GM12864 (cell line): ENCODE measurements around the gene MIER2.
"Not testable (repeated sequence)": the region's sequence is repeated elsewhere in the genome, so short reads cannot be mapped to it uniquely, and the experiment has no call there.

Experiments
- DNase-seq: peaks from one replicate; pipeline ENCODE4 v3.0.0-alpha.2; 2011; ENCODE audit warnings: low read depth
- H3K4me3 ChIP-seq: 2 replicates; pipeline ENCODE4 v1.5.1; 2011; ENCODE audit warnings: mild to moderate bottlenecking, low read depth, low read length, control low read depth
- TF ChIP-seq, protein P1 (sequence below): IDR thresholded peaks from 2 replicates; pipeline ENCODE4 v1.5.1; 2011; ENCODE audit warnings: low read depth, mild to moderate bottlenecking, moderate library complexity, low read length, control low read depth, inconsistent platforms; ENCODE audit errors: missing control alignments

MIER2 gene

DNA sequence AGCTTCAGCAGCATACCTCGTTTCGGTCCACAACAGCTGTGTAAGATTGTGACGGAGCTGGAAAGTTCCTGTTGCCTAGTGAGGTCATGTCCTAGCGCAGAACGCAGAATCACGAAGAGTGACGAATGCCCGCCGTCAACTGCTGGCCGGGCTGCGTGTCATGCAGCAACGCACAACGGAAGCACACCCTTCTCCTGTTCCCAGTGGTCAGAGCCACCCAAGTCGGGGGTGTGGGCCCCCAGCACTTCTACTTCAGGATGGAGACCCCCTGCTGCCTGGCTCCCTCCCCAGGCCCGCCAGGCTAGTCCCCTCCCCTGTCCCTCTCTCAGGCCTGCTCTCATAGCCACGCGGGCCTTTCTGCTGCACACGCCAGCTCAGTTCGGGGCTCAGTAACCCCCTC is 38.4 kb upstream of the MIER2 start:
- TF ChIP-seq, protein P1, sequence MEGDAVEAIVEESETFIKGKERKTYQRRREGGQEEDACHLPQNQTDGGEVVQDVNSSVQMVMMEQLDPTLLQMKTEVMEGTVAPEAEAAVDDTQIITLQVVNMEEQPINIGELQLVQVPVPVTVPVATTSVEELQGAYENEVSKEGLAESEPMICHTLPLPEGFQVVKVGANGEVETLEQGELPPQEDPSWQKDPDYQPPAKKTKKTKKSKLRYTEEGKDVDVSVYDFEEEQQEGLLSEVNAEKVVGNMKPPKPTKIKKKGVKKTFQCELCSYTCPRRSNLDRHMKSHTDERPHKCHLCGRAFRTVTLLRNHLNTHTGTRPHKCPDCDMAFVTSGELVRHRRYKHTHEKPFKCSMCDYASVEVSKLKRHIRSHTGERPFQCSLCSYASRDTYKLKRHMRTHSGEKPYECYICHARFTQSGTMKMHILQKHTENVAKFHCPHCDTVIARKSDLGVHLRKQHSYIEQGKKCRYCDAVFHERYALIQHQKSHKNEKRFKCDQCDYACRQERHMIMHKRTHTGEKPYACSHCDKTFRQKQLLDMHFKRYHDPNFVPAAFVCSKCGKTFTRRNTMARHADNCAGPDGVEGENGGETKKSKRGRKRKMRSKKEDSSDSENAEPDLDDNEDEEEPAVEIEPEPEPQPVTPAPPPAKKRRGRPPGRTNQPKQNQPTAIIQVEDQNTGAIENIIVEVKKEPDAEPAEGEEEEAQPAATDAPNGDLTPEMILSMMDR = no peak
- no peak for DNase-seq
- H3K4me3 ChIP-seq = no peak overlapping the region

DNA sequence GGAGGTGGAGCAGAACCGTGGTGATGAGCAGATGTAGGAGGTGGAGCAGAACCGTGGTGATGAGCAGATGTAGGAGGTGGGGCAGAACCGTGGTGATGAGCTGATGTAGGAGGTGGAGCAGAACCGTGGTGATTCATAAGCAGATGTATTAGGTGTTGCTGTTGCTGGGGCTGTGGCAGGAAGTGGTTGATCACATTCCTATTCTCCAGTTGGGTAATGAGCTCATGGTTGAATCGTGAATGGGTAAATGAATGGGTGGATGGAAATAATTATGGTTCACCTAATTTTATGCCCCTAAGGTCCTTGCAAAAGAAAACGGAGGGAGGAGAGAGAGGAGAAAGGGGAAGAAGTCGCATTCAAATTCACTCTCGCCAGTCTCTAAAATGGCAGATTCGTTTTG is 38.0 kb upstream of the MIER2 start:
- DNase-seq = peak; percentile 69
- not testable (repeated sequence) for H3K4me3 ChIP-seq

DNA sequence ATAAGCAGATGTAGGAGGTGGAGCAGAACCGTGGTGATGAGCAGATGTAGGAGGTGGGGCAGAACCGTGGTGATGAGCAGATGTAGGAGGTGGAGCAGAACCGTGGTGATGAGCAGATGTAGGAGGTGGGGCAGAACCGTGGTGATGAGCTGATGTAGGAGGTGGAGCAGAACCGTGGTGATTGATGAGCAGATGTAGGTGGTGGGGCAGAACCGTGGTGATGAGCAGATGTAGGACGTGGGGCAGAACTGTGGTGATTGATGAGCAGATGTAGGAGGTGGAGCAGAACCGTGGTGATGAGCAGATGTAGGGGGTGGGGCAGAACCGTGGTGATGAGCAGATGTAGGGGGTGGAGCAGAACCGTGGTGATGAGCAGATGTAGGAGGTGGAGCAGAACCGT is 37.3 kb upstream of the MIER2 start:
- H3K4me3 ChIP-seq, DNase-seq: not testable (repeated sequence)

DNA sequence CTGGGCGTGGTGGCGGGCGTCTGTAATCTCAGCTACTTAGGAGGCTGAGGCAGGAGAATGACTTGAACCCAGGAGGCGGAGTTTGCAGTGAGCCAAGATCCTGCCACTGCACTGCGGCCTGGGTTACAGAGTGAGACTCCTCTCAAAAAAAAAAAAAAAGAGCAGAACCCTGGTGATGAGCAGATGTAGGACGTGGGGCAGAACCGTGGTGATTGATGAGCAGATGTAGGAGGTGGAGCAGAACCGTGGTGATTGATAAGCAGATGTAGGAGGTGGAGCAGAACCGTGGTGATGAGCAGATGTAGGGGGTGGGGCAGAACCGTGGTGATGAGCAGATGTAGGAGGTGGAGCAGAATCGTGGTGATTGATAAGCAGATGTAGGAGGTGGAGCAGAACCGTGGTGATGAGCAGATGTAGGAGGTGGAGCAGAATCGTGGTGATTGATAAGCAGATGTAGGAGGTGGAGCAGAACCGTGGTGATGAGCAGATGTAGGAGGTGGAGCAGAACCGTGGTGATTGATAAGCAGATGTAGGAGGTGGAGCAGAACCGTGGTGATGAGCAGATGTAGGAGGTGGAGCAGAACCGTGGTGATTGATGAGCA is 36.1 kb upstream of the MIER2 start:
- DNase-seq, H3K4me3 ChIP-seq: not testable (repeated sequence)

DNA sequence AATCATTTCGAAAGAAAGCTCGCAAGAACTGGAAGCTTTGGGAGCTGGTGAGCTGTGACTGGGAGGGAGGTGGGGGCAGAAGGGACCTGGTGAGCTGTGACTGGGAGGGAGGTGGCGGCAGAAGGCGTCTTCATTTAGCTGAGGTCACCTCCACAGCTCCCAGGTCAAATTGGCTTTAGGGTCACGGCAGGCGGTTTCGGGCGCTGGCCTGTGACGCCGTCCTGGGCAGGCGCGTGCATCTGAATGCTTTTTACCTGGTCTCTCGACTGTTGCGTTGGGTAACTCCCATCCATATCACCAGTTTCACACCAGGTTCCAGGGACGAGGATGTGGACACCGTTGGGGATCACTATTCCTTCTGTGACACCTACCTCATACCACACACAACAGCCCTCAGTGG is 35.2 kb upstream of the MIER2 start:
- TF ChIP-seq, protein P1 = no peak
- H3K4me3 ChIP-seq = no peak overlapping the region
- no peak for DNase-seq

DNA sequence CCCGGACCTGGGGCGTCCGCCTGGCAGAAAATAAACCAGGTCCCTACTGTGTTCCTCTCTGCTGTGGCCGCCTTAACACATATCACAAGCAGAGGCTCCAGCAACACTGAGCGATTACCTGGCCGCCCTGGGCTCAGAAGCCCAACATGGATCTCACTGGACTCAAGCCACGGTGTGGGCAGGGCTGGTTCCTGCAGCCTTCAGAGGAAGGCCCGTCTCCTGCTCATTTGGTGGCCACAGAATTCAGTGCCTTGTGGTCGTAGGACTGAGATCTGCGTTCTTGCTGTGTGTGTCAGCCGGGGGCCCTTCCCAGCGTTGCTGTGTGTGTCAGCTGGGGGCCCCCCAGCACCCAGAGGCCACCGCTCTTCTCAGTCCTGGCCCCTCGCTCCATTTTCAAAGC is 34.1 kb upstream of the MIER2 start:
- TF ChIP-seq, protein P1 = no peak
- H3K4me3 ChIP-seq = no peak overlapping the region
- no peak for DNase-seq

DNA sequence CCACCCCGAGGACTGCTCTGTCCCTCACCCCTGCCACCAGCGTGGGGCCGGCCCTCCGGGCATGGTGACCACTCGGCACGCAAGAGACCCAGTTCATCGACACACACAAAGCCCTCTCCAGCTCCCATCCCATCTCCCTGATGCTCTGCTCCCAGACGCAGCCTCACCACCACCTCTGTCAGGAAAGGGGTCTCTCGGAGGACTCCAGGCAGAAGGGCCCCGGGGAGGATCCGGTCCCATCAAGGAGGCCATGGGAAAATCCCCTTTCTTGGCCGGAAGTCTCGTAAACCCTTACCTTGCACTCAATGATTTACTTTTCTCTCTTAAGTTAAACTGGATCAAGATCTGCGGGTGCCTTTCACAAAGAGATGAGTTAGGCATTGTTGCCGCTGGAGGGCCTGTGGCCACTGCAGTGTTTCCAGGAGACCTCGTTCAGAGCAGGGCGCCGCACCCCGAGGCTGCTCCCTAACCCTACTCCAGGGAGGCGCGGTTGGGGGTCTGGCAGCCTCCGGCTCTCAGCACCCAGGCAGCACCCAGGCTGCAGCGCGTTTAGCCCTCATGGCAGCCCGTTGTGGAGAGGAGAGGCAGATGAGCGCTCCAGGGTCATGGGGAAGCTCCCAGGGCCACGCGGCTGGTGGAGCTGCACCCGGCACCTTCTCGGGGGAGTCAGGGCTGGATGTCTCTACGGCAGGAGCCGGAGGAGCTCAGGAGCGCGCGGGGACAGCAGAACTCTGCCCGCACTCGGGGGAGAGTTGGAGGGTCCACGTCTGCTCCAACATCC is 33.4 kb upstream of the MIER2 start:
- H3K4me3 ChIP-seq = no peak overlapping the region
- TF ChIP-seq, protein P1 = no peak
- DNase-seq = no peak

DNA sequence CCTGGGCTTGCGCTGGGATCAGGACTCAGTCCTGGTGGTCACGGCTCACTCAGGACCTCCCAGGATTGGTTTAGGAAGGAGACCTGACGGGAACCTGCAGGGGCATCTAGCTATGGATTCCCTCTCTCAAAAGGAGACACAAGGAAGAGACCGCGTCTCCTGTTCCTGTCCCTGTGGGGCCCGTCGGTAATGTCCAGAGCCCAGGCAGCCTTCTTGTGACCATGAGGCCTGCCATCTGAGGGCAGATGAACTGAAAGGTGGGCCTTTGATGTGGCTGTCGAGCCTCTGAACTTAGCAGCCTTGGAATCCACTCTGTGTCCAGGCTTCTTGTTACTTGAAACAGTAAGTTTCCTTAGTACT is 31.5 kb upstream of the MIER2 start:
- TF ChIP-seq, protein P1 = no peak
- DNase-seq = no peak
- H3K4me3 ChIP-seq = no peak overlapping the region
